ENCODE results near the gene TMEM63B.

- TF ChIP-seq CTCF (IDR thresholded peaks at IDR 0.05 in 4 of 5, conservative IDR thresholded peaks at IDR 0.05 in 1 of 5) = no peak
- TF ChIP-seq POLR2A (IDR thresholded peaks at IDR 0.05) = no peak
These were observed 58.7 kb downstream of the TMEM63B start for GRCh38 chr6:44185953-44186634.

Measured in gastrocnemius medialis (tissue), 4 donors.